ENCODE data around the gene CRYGD.
"Not testable (repeated sequence)": the region's sequence is repeated elsewhere in the genome, so short reads cannot be mapped to it uniquely, and the experiment has no call there.

CRYGD gene

GRCh38 chr2:208124013-208124715 lies at the start of gene CRYGD:
TSS of gene CRYGD (minus strand) at chr2:208124524. CDS start at chr2:208124473, 51 bp downstream.
- not testable (repeated sequence) for DNase-seq (ENCODE audit: low read depth in 3 of 3)

DNA sequence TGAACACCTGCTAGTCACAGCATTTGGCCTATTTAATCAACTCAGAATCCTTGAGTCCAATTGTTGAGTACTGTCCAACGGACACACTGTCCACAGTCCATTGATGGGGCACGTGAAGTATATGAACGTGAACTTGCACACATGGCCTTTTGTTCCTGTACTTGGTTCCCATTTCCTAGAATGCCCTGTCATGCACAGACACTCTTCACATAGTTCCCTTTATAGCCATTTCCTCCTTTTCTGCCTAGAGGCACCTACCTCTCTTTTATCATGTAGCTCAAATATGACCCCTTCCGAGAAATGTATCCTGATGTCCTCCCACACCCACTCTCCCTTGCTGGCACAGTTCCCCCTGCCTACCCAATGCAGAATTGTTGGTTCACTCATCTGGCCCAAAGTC lies 47.8 kb upstream of the CRYGD start:
- no peak for DNase-seq (ENCODE audit: low read depth in 3 of 3)

GRCh38 chr2:208164951-208165755 lies 40.8 kb upstream of the CRYGD start:
- DNase-seq (ENCODE audit: low read depth in 3 of 3), result no peak

DNA sequence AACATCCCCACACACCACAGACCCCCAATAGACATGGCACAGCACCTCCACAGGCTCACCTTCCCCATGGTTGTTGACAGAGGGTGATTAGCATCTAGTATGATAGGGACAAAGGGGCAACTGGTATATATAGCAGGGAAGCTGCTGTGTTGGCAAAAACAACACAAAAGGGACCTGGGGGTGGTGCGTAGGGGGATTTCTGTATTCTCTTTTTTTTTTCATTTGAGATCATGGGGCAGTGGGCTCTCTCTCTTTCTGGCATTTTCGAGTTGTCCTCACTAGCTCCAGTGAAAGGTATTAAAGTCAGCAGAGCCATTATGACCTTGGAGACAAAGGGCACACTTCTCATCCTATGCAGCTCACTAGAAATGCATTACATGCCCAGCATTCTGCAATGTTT lies 39.2 kb upstream of the CRYGD start, which contains the start of gene CRYGA:
Gene CRYGA, minus strand, starts transcription at position 101 of the 400 bp plus-strand sequence. Its CDS starts 33 bp downstream, at position 68.
- no peak for DNase-seq (ENCODE audit: low read depth in 3 of 3)

GRCh38 chr2:208156439-208156838 lies 32.1 kb upstream of the CRYGD start:
- no peak for DNase-seq (ENCODE audit: low read depth in 3 of 3)

DNA sequence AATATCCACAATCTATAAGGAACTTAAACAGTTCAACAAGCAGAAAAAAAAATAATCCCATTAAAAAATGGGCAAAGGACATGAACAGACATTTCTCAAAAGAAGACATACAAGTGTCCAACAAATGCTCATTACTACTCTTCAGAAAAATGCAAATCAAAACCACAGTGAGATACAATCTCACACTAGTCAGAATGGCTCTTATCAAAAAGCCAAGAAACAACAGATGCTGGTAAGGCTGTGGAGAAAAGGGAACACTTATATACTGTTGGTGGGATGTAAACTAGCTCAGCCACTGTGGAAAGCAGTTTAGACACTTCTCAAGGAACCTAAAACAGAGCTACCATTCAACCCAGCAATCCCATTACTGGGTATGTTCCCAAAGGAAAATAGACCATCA lies 28.8 kb upstream of the CRYGD start:
- no peak for DNase-seq (ENCODE audit: low read depth in 3 of 3)

GRCh38 chr2:208150956-208151355 lies 26.6 kb upstream of the CRYGD start:
- no peak for DNase-seq (ENCODE audit: low read depth in 3 of 3)

DNA sequence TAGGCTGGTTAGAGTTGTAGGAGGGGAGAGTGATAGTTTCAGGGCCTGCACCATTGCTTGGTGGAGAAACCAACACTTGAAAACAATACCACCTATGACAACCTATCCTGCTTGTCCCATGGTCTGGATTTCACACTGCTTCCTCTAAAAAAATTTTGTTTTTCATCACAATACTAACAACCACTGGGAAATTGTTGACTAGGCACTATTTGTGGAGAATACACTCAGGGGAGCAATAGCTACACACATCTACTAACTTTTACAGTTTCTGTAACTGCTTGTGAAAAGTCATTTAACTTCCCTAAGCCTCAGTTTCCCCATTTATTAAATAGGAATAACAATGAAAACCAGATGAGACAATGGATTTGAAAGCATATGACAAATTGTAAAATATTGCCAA lies 25.8 kb upstream of the CRYGD start:
- DNase-seq (ENCODE audit: low read depth in 3 of 3), result no peak

DNA sequence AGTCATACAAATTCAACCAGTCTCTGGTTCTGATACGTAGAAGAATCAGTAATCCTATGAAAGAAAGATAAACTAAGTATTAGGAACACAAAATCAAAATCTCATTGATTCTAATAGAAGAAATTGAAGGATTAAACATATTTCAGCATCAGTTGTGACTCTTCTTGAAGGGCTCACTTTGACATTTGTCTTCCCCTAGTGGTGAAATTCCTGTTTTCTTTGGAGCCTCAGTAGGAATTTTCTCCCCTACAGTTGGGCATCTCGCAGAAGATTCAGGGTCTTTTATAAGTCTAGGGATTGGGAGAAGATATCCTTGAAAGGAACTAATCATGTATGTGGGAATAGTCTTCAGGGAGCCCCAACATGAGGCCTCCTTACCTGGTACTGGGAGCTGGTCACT lies 24.5 kb upstream of the CRYGD start:
- DNase-seq (ENCODE audit: low read depth in 3 of 3), result no peak

DNA sequence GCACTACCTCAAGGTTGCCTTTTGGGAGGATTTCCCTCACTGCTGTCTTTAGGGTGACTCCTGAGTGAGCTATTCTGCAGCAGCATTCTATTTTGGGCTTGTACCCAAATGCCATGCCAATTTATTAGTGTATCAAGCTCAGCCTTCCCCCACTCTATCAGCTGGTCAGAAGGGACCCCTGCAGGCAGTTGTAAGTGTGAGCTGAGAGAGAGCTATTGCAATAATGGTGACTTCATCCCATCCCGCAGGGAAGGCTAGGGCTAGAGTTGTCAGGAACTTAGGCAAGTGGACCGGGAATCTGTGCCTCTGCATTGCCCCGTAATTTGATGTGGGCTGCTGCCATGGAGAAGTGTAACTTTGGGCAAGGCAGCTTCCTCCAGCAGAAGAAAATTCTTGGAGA lies 23.4 kb upstream of the CRYGD start:
- no peak for DNase-seq (ENCODE audit: low read depth in 3 of 3)

- no peak for DNase-seq (ENCODE audit: low read depth in 3 of 3)
These were observed 22.7 kb upstream of the CRYGD start for GRCh38 chr2:208147008-208147407.

- no peak for DNase-seq (ENCODE audit: low read depth in 3 of 3)
These were observed 21.7 kb upstream of the CRYGD start, which contains the start of gene CRYGB for GRCh38 chr2:208146006-208146405. TSS of gene CRYGB (minus strand) at chr2:208146158. CDS start at chr2:208146120, 38 bp downstream.

DNA sequence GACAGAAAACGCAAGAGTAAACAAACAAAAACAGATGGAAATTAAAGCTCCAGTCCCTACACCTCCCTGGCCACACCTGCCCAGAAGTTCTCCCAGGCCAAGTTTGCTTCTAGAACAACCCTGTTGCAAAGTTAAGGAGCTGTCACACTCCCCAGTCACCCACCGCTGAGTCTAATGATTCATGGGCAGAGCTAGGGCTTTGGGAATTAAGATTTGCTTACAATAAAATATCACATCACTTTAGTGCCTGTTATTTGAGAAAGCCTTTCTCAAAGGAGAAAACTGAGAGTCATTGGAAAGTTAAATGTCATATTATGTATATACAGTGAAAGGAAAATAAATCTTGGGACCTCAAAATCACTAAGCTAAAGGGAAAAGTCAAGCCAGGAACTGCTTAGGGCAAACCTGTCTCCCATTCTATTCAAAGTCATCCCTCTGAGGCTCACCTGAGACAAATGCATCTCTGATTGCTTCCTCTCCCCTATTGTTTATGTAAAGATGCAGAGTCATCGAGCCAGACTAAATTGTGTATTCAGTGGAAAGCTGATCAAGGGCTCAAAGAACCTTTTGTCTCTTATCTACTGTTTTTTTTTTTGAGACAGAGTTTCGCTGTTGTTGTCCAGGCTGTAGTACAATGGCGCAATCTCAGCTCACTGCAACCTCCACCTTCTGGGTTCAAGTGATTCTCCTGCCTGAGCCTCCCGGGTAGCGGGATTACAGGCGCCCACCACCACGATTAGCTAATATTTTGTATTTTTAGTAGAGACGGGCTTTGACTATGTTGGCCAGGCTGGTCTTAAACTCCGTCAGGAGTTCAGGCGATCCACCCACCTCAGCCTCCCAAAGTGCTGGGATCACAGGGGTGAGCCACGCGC lies 18.8 kb upstream of the CRYGD start:
- no peak for DNase-seq (ENCODE audit: low read depth in 3 of 3)

GRCh38 chr2:208142240-208142924 lies 18.1 kb upstream of the CRYGD start:
- DNase-seq (ENCODE audit: low read depth in 3 of 3), result no peak

DNA sequence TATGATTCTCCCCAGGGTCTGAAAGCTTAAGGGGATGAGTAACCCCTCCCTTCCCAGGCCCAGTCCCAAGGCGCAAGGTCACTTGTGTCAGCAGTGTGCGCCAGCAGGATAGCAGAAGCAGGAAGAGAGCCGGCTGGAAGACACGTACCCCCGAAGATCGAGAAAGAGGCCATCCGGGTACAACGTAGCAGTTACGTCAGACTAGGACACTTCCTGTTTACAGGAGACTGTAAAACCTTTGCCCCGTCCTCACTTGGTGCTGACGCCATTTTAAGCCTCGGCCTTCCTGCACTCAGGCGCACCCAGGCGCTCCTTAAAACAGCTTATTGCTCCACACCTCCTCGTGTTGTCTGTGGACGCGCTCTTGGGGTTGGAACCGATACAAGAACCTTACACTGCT lies 15.1 kb upstream of the CRYGD start:
- DNase-seq (ENCODE audit: low read depth in 3 of 3), result no peak

DNA sequence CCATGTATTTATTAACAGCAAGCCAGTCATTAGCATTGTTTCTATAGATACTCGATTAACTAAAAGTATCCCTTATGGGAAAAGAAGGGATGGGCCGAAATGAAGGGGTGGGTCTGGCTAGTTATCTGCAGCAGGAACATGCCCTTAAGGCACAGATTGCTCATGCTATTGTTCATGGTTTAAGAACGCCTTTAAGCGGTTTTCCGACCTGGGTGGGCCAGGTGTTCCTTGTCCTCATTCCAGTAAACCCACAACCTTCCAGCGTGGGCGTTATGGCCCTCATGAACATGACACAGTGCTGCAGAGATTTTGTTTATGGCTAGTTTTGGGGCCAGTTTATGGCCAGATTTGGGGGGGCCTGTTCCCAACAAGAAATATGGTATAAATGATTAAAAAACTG lies 14.0 kb upstream of the CRYGD start:
- not testable (repeated sequence) for DNase-seq (ENCODE audit: low read depth in 3 of 3)

GRCh38 chr2:208136716-208137094 lies 12.4 kb upstream of the CRYGD start:
- no peak for DNase-seq (ENCODE audit: low read depth in 3 of 3)

- DNase-seq (ENCODE audit: low read depth in 3 of 3), result no peak
These were observed 11.7 kb upstream of the CRYGD start for GRCh38 chr2:208135794-208136715.

- no peak for DNase-seq (ENCODE audit: low read depth in 3 of 3)
These were observed 10.7 kb upstream of the CRYGD start for GRCh38 chr2:208134928-208135586.

DNA sequence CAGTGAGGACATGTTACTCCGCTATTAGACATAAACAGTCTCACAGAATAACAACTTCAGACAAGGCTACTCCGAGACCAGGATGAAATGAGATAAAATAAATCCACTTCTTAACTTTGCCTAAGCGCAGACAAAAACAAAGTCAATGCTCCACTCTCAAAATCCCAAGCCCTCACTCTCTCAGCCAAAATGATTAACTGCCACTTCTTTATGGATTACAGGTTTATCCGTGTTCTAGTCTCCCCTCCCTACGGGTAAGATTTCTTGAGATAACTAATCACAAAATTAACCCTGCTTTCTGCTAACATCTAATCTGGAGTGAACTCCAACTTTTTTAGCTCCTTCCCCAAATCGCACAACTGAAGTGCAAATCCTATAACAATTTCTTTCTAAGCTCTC lies 6.4 kb upstream of the CRYGD start:
- DNase-seq (ENCODE audit: low read depth in 3 of 3), result no peak

Data from stimulated activated CD4-positive, alpha-beta T cell treated with anti-CD3 and anti-CD28 coated beads, TNF-alpha, amount 100 ng/mL, for 48 hours (primary cell).